HG03558 (cell line): ENCODE measurements around the gene GAR1.
"Not testable (repeated sequence)": the region's sequence is repeated elsewhere in the genome, so short reads cannot be mapped to it uniquely, and the experiment has no call there.

Experiments
- ATAC-seq: cut with Tn5 transposase; IDR thresholded peaks from one replicate; pipeline ENCODE4 v1.9.1; 2021; ENCODE audit warnings: moderate number of reproducible peaks; ENCODE audit not compliant: unreplicated experiment; ENCODE audit errors: extremely low read depth

GAR1 gene

GRCh38 chr4:109815151-109816081 is at the start of gene GAR1:
Gene GAR1 (plus strand): TSS chr4:109815762. CDS start chr4:109816165, 403 bp downstream.
- peak; percentile 99 for ATAC-seq

DNA sequence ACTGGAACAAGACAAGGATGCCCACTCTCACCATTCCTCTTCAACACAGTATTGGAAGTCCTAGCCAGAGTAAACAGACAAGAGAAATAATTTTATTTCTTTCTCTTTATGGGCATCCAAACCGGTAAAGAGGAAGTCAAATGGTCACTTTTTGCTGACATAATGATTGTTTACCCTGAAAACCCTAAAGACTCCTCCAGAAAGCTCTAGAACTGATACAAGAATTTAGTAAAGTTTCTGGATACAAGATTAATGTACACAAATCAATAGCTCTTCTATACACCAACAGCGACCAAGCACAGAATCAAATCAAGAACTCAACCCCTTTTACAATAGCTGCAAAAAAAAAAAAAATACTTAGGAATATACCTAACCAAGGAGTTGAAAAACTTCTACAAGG is 33.5 kb upstream of the GAR1 start:
- not testable (repeated sequence) for ATAC-seq

GRCh38 chr4:109786846-109787245 is 28.7 kb upstream of the GAR1 start:
- ATAC-seq: no peak

DNA sequence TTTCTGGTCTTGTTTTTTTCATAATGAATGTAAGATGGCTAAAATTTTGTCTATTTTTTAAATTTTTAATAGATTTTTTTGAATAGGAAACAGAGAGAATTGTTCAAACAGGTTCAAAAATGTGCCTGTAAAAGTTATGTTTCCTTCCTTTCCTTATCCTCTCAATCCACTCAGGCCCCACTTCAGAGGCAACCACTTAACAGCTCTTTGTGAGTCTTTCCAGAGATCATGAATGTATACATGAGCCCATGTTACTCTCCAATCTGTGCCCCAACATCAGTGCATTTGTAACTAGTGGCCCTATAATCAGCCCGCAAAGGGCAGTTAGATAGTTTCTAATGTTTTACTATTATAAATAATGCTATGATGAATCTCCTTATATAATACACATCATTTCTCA is 27.8 kb upstream of the GAR1 start:
- no peak for ATAC-seq

DNA sequence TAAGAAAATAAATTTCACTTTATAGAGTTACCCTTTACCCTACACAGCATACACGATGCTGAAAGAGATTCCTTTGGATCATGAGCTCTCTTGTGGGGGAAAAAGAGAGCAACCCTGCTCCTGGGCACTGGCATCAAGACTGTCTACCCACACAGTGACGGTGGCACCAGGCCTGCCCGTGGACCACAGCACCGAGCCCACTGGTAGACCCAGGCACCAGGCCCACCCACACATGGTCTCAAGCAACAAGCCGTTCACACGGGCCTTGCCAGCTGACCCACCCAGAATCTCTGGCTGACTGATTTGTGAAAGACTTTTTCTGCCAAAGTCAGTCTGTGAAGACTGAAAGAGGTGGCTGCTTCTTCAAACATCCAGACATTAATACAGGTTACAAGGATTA is 20.5 kb upstream of the GAR1 start:
- ATAC-seq: no peak

GRCh38 chr4:109798866-109799265 is 16.7 kb upstream of the GAR1 start:
- ATAC-seq: no peak

GRCh38 chr4:109801099-109801789 is 14.3 kb upstream of the GAR1 start:
- ATAC-seq: no peak

- no peak for ATAC-seq
These were observed 13.7 kb upstream of the GAR1 start, which contains the start of gene CFI for GRCh38 chr4:109801895-109802319. Gene CFI (minus strand): TSS chr4:109801999. CDS start chr4:109801971, 28 bp downstream.

DNA sequence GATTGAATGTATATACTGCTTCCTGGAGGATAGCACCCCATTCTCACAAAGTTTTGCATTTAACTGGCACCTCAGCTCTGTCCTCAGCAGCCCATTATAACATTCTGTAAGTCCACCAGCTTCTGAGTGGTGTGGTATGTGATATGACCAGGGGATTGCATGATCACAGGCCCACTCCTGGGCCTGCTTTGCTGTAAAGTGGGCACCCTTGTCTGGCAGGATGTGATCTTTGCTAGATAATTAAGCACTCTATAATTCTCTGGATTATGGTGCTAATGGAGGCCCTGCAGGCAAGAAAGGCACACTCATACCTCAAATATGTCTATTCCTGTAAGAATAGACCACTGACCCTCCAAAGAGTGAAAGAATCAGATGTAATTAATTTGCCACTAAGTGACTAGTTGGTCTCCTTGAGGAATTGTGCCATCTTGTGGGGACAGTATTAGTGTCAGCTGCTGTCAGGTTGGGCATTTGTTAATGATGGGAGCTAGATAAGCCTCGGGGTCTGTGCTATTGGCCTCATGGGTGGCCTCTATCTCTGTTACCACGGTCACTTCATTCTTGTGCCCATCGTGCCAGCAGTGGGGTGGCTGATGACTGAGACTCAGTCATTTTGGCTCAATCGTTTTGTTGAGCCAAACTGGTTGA is 11.5 kb upstream of the GAR1 start:
- ATAC-seq: no peak

DNA sequence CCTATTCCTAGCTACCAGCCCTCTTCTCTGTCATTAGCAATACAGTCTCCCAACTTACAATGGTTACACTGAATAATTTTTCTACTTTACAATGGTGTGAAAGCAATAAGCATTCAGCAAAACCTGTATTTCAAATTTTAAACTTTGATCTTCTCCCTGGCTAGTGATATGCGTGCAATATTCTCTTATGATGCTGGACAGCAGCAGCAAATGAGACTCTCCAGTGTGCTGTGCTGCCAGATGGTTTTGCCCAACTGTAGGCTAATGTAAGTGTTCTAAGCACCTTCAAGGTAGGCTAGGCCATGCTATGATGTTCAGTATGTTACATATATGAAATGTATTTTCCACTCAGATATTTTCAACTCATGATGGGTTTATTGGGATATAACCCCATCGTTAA is 5.9 kb upstream of the GAR1 start:
- ATAC-seq: no peak

- ATAC-seq: no peak
These were observed 4.8 kb upstream of the GAR1 start for GRCh38 chr4:109810552-109811387.

GRCh38 chr4:109811707-109812106 is 3.9 kb upstream of the GAR1 start:
- no peak for ATAC-seq

DNA sequence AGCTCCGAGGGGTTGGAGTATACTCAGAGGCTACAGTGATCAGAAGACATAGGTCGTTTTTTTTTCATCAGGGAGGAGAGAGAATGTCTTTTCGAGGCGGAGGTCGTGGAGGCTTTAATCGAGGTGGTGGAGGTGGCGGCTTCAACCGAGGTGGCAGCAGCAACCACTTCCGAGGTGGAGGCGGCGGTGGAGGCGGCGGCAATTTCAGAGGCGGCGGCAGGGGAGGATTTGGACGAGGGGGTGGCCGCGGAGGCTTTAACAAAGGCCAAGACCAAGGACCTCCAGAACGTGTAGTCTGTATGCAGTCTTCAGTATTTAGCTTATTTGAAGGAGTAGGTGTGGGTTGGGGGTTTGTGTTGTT is 500 bp downstream of the GAR1 start:
- no peak for ATAC-seq

DNA sequence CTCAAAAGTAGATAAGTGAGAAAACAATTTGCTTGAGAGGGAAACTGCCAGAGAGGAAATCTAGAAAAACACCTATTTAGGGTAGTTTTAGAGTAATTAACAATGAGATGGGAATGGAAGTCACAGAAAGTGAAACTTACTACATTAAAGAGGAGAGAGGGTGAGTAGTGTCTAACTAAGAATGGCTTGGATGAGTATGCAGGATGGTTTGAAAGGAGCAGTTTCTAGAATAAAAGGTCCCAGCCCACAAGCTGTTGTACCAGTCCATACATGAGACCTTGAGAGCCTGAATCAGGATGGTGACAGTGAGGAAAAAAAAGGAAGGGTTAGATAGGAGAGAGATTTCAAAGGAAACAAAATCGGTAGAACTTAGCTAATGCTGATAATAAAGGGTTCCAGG is 1.3 kb downstream of the GAR1 start:
- ATAC-seq: no peak

GRCh38 chr4:109818268-109818667 is 2.7 kb downstream of the GAR1 start:
- no peak for ATAC-seq

DNA sequence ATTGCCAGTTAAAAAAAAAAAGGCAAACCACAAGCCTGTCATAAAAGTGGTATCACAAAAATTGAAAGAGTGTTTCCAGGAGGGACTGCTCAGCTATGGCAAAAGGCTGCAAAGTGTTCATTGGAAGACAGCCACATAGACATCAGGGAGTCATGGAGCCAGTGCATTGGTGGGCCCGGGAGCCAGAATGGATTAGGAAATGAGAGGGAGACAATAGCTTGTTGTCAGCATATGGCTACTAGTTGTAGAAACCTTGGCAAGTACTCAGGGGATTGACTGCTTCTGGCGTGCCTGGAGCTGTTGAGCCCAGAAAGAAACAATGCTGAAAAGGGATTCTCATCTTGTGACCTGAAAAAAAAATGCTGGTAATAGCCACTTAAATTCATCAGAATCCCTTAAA is 5.0 kb downstream of the GAR1 start:
- no peak for ATAC-seq

DNA sequence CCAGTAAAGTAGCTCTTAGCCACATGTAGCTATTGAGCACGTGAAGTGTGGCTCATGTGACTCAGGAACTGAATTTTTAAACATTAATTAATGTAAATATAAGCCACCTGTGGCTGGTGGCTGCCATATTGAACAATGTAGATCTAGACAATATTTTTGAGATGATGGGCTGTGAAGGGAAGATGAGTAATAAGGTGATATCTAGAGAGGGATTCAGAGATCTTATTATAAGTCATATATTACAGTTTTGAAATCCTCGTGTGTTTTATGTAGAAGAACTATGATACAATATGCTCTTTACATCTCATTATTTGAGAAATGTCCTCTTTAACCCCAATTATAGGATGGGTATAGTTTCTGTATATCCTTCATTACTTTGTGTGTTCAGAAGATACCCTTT is 5.6 kb downstream of the GAR1 start:
- ATAC-seq: no peak

DNA sequence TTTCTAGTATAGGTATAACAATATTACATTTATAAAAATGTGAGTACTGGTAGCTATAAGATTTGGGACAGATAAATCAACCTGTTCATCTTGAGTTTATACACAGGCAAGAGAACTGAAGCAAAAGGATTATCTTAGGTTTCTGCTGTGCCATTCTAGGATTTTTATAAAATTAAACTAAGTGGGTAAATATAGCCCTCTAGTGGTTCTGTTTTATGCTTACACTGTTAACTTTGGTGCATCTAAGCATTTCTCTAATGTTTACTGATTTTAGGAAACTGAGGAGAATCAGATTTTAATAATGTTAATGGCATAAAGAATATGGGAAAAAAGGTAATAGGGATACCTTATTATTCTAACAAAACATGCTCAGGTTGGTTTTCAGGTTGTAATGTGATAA is 11.2 kb downstream of the GAR1 start:
- ATAC-seq: no peak

DNA sequence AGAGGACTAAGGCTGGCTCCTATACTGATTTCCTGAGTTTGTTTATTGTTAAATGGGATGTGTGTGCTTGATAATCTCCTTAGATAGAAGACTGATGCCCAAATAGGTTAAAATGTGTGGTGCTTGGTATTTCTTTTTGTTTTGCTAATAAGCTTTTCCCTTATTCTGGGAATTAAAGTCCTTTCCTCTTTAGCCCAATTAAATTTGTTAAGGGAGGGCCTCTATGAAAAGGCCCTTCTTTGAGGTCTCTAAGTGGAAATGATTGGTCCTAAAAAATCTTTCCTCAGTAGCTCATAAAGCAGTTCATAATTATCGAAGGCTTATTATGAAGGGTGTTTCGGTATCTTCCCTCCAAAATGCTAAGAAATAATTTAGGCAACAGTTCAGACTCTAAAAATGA is 12.1 kb downstream of the GAR1 start, which contains the start of gene RRH:
Gene RRH, plus strand, starts transcription at position 301 of the 400 bp plus-strand sequence. Its CDS starts 56 bp downstream, at position 357.
- no peak for ATAC-seq

GRCh38 chr4:109833756-109834155 is 18.2 kb downstream of the GAR1 start:
- no peak for ATAC-seq
